Activated T-cell treated with anti-CD3 and anti-CD28 coated beads, Interleukin-2, amount 50 U/mL, for 1 hour (primary cell): Measurements from ENCODE around the gene MROH9.

Experiments
- DNase-seq: peaks from one replicate; pipeline ENCODE4 v3.0.0-alpha.2; 2020

Gene MROH9

DNA sequence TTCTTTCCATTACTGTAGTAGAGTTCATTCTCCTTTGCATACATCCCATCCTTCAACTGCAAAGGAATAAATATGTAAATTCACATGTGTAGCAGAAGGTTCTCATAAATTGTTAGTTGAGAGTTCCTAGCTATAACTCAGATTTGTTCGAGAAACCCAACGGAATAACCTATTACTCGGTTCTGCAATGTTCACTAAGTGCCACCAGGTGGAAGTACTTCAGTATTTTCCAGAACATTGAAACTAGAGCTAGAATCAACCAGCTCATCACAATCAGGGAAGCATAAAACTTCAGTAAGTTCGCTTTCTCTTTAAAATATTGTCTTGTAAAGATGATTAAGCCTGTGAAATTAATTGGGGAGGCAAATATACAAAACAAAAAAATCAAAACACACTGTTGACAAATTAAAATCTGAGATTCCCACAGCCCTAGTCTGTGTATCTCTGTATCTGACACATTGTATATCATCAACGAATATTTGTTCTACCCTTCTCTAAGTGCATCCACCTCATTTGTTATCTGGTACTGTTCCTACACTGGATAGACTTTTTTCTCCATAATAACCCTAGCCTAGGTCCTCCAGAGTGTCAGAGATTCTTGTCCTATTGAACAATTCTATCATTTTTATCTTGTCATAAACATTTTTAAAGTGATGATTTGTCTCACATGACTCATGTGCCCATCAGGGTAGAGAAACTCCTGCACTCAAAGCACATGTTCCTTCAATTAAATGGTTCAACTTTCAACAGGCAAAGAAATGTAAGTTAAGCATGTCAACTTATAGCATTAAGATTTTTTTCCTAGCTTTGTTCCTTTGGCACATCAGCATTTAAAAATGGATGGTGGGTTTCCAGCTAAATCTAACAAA lies 31.9 kb downstream of the MROH9 start:
- DNase-seq, result no peak

DNA sequence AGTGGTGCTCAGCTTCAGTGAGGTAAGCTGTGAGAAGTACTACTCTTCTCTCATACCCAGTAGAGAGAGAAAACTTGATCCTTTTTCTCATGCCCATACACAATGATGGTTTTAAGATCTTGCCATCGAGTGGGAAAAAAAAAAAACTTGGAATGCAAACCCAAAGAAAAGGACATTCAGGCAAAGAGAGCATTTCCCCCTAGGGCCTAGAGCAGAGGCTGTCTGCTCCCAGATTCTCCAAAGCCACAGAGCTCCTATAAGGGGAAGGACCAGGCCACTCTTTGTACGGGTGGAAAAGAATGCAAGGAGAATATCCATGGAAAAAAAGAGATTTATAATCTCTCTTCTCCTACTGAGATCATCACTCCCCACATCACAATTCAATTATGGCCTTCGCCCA lies 34.9 kb downstream of the MROH9 start:
- no peak for DNase-seq

GRCh38 chr1:170978371-170978910 lies 43.1 kb downstream of the MROH9 start:
- no peak for DNase-seq

- no peak for DNase-seq
Measured at GRCh38 chr1:170985406-170985805, 50.1 kb downstream of the MROH9 start.

- no peak for DNase-seq
Measured at GRCh38 chr1:170986901-170987300, 51.6 kb downstream of the MROH9 start.

DNA sequence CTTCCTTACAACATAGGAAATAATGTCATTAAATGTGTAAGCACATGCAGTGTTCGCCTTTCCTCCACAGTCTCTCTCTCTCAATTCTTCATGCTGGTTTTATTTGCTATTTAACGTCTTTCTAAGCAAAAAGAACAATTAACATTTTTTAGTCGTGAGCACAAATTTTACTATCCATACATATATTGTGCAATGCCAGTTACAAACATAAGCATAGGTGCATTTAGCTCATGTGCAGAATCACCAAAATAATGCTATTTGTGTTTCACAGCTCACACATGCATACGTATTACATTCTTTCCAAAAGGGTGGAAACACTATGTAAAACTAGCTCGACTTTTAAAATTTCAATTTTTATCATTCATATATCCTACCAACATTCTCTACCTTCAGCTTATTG lies 52.1 kb downstream of the MROH9 start:
- no peak for DNase-seq

GRCh38 chr1:170993151-170993550 lies 57.8 kb downstream of the MROH9 start:
- DNase-seq, result no peak

GRCh38 chr1:170993717-170994116 lies 58.4 kb downstream of the MROH9 start:
- DNase-seq, result no peak

GRCh38 chr1:171014880-171015279 lies 79.5 kb downstream of the MROH9 start:
- no peak for DNase-seq

GRCh38 chr1:171017426-171017825 lies 82.1 kb downstream of the MROH9 start:
- DNase-seq, result no peak

- no peak for DNase-seq
Measured at GRCh38 chr1:171019971-171020370, 84.6 kb downstream of the MROH9 start.

GRCh38 chr1:171032822-171033702 lies 97.7 kb downstream of the MROH9 start:
- DNase-seq, result no peak

- DNase-seq, result no peak
Measured at GRCh38 chr1:171037626-171038025, 102.3 kb downstream of the MROH9 start.

- no peak for DNase-seq
Measured at GRCh38 chr1:171038284-171038683, 103.0 kb downstream of the MROH9 start.

- DNase-seq, result no peak
Measured at GRCh38 chr1:171048014-171048413, 112.7 kb downstream of the MROH9 start.

GRCh38 chr1:171052977-171053376 lies 117.6 kb downstream of the MROH9 start:
- no peak for DNase-seq

- DNase-seq, result no peak
Measured at GRCh38 chr1:171055966-171056643, 120.8 kb downstream of the MROH9 start.

- DNase-seq, result no peak
Measured at GRCh38 chr1:171061425-171062143, 126.2 kb downstream of the MROH9 start.

DNA sequence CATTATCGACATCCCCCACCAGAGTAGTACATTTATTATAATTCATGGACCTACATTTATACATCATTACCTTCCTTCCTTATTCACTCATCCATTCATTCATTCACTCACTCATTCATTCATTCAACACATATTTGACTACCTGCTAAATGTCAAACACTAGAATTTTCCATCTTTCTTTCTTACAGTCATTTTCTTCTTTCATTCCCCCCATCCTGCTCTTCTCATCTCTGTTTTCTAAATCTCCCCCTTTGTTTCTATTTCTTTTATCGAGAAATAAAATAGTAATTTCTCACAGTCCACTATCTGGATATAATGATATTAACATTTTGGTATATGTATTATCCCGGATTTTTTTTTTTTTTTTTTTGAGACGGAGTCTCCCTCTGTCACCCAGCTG lies 127.6 kb downstream of the MROH9 start:
- no peak for DNase-seq

DNA sequence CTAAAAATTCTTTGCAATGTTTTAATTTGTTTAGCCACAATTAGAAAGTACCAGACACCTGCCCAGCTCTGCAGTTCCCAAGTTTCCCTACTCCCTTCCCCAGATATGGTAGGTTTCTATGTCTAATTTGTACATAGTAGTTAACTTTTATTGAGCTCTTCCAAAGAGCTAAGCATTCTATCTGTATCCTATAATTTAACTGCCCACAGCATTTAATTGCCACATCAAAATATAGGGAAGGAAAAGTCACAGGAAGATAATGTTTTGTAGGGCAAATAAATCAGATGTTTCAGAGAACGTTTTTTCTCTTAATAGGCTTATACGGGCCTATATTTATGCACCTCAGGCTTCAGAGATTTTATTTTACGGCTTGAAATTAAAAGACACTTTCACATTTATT lies 139.7 kb downstream of the MROH9 start:
- DNase-seq, result no peak

DNA sequence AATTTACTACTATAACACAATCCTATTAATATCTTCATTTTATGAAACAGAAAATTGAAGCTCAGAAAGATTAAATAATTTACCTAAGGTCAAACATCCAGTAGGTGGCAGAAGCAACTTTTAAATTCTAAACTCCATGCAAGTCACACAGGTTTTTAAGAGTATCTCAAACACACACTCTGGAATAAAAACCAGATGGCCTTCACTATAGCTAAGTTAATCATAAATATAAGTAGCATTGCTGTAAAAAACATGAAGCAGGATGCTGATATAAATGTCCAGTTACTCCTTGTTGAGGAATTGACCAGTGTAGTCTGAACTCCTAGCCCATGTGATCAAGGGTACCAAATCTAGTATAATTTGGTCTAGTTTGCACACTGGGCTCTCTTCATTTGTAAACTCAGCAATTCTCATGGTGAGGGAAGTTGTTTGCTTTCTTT lies 146.0 kb downstream of the MROH9 start:
- no peak for DNase-seq

GRCh38 chr1:171081763-171082201 lies 146.4 kb downstream of the MROH9 start:
- no peak for DNase-seq
